H9 (cell line): Measurements from ENCODE around the gene RNF8. TPM values are rescaled to one million over a fixed set of nuclear protein-coding genes. Genes with fewer than 3 reads are reported as not detected.
"Not testable (repeated sequence)": the region's sequence is repeated elsewhere in the genome, so short reads cannot be mapped to it uniquely, and the experiment has no call there.

Experiments
- DNase-seq: peaks from one replicate; pipeline ENCODE4 v3.0.0-alpha.2; 2017
- H2AFZ ChIP-seq: one replicate; pipeline ENCODE4 v1.6.1; 2013; ENCODE audit warnings: mild to moderate bottlenecking, low read length, control low read depth, moderate library complexity
- H2AK5ac ChIP-seq: 2 replicates; pipeline ENCODE4 v1.6.1; 2013; ENCODE audit warnings: low read length, control low read depth, mixed read lengths; ENCODE audit not compliant: insufficient read length
- H2BK120ac ChIP-seq: one replicate; pipeline ENCODE4 v1.6.1; 2013; ENCODE audit warnings: low read depth, mild to moderate bottlenecking, low read length, control low read depth, inconsistent platforms; ENCODE audit not compliant: poor library complexity, severe bottlenecking
- H2BK12ac ChIP-seq: 2 replicates; pipeline ENCODE4 v1.6.1; 2013; ENCODE audit warnings: low read length, control low read depth, mixed read lengths, low read depth; ENCODE audit not compliant: insufficient read length
- H2BK15ac ChIP-seq: 2 replicates; pipeline ENCODE4 v1.6.1; 2013; ENCODE audit warnings: low read depth, low read length, control low read depth
- H2BK20ac ChIP-seq: one replicate; pipeline ENCODE4 v1.6.1; 2013; ENCODE audit warnings: low read depth, mild to moderate bottlenecking, low read length, control low read depth, inconsistent platforms; ENCODE audit not compliant: poor library complexity, severe bottlenecking
- H2BK5ac ChIP-seq: 2 replicates; pipeline ENCODE4 v1.6.1; 2013; ENCODE audit warnings: low read length, control low read depth, mixed read lengths; ENCODE audit not compliant: insufficient read length
- H3K14ac ChIP-seq: 2 replicates; pipeline ENCODE4 v1.6.1; 2013; ENCODE audit warnings: low read length, control low read depth; ENCODE audit not compliant: insufficient read depth
- H3K18ac ChIP-seq: 2 replicates; pipeline ENCODE4 v1.6.1; 2013; ENCODE audit warnings: low read depth, mild to moderate bottlenecking, mixed read lengths, low read length, control low read depth; ENCODE audit not compliant: insufficient read length
- H3K23ac ChIP-seq: 2 replicates; pipeline ENCODE4 v1.6.1; 2013; ENCODE audit warnings: low read length, control low read depth, mixed read lengths, low read depth; ENCODE audit not compliant: insufficient read length
- H3K23me2 ChIP-seq: 2 replicates; pipeline ENCODE4 v1.6.1; 2013; ENCODE audit warnings: low read depth, mild to moderate bottlenecking, mixed read lengths, low read length, control low read depth; ENCODE audit not compliant: insufficient read length, poor library complexity, severe bottlenecking
- H3K27ac ChIP-seq: 2 replicates; pipeline ENCODE4 v1.5.1; 2013; ENCODE audit warnings: low read length, control low read depth, mixed read lengths, low read depth; ENCODE audit not compliant: insufficient read length
- H3K27me3 ChIP-seq: 2 replicates; pipeline ENCODE4 v1.6.1; 2013; ENCODE audit warnings: low read length, control low read depth, inconsistent platforms; ENCODE audit not compliant: insufficient read depth
- H3K4ac ChIP-seq: 2 replicates; pipeline ENCODE4 v1.6.1; 2013; ENCODE audit warnings: low read depth, mild to moderate bottlenecking, control low read depth, inconsistent platforms, low read length, moderate library complexity
- H3K4me1 ChIP-seq: 2 replicates; pipeline ENCODE4 v1.6.1; 2013; ENCODE audit warnings: low read length, control low read depth, inconsistent platforms; ENCODE audit not compliant: insufficient read depth
- H3K4me2 ChIP-seq: 2 replicates; pipeline ENCODE4 v1.6.1; 2013; ENCODE audit warnings: low read length, control low read depth, mixed read lengths; ENCODE audit not compliant: insufficient read length, insufficient read depth
- H3K56ac ChIP-seq: 2 replicates; pipeline ENCODE4 v1.6.1; 2013; ENCODE audit warnings: low read depth, mild to moderate bottlenecking, mixed read lengths, low read length, control low read depth; ENCODE audit not compliant: insufficient read length
- H3K79me1 ChIP-seq: 2 replicates; pipeline ENCODE4 v1.6.1; 2013; ENCODE audit warnings: low read depth, mild to moderate bottlenecking, moderate library complexity, low read length, control low read depth, inconsistent platforms; ENCODE audit not compliant: insufficient read depth, poor library complexity, severe bottlenecking
- H3K79me2 ChIP-seq: 2 replicates; pipeline ENCODE4 v1.6.1; 2013; ENCODE audit warnings: low read length, control low read depth, inconsistent platforms; ENCODE audit not compliant: insufficient read depth
- H3K9ac ChIP-seq: 2 replicates; pipeline ENCODE4 v1.6.1; 2013; ENCODE audit warnings: low read length, control low read depth, mixed read lengths; ENCODE audit not compliant: insufficient read length; ENCODE audit errors: extremely low read depth
- H3K9me3 ChIP-seq: one replicate; pipeline ENCODE4 v1.6.1; 2013; ENCODE audit warnings: low read depth, low read length, inconsistent platforms; ENCODE audit not compliant: control insufficient read depth
- H3T11ph ChIP-seq: one replicate; pipeline ENCODE4 v1.6.1; 2013; ENCODE audit warnings: mild to moderate bottlenecking, low read length, control low read depth, inconsistent platforms
- H4K20me1 ChIP-seq: one replicate; pipeline ENCODE4 v1.6.1; 2013; ENCODE audit not compliant: control insufficient read depth, insufficient read length, insufficient read depth
- H4K5ac ChIP-seq: 2 replicates; pipeline ENCODE4 v1.6.1; 2013; ENCODE audit warnings: low read depth, mild to moderate bottlenecking, mixed read lengths, low read length, control low read depth; ENCODE audit not compliant: insufficient read length
- H4K8ac ChIP-seq: replicated peaks from 2 replicates; pipeline ENCODE4 v1.6.1; 2013; ENCODE audit warnings: low read length, control low read depth, mixed read lengths, low read depth; ENCODE audit not compliant: insufficient read length
- H4K91ac ChIP-seq: 2 replicates; pipeline ENCODE4 v1.6.1; 2013; ENCODE audit warnings: low read depth, mild to moderate bottlenecking, moderate library complexity, mixed read lengths, low read length, control low read depth; ENCODE audit not compliant: insufficient read length
- H3K27ac Mint-ChIP-seq, 3 experiments: 2 replicates in 2 of 3; 3 replicates in 1 of 3; pipeline ENCODE4 v1.8.0; 2020 to 2021; ENCODE audit warnings: mixed read lengths in 3 of 3, mild to moderate bottlenecking in 1 of 3, moderate library complexity in 1 of 3
- H3K27me3 Mint-ChIP-seq: 2 replicates; pipeline ENCODE4 v1.8.0; 2021; ENCODE audit warnings: low read depth, mild to moderate bottlenecking, moderate library complexity, mixed read lengths
- H3K36me3 Mint-ChIP-seq, 3 experiments: 2 replicates in 2 of 3; 3 replicates in 1 of 3; pipeline ENCODE4 v1.8.0; 2020 to 2021; ENCODE audit warnings: low read depth in 3 of 3, mixed read lengths in 3 of 3; ENCODE audit not compliant: insufficient read depth in 1 of 3
- H3K4me1 Mint-ChIP-seq, 2 experiments: 2 replicates each; pipeline ENCODE4 v1.8.0; 2020; ENCODE audit warnings: mixed read lengths in 2 of 2
- H3K4me3 Mint-ChIP-seq, 2 experiments: 2 replicates in 1 of 2; 3 replicates in 1 of 2; pipeline ENCODE4 v1.8.0; 2020 to 2021; ENCODE audit warnings: mild to moderate bottlenecking in 2 of 2, mixed read lengths in 2 of 2, moderate library complexity in 1 of 2
- H3K9me3 Mint-ChIP-seq, 2 experiments: 2 replicates in 1 of 2; 3 replicates in 1 of 2; pipeline ENCODE4 v1.8.0; 2020; ENCODE audit warnings: mild to moderate bottlenecking in 2 of 2, mixed read lengths in 2 of 2, moderate library complexity in 1 of 2
- CTCF ChIP-seq: fragments of 200-600 bp; sonication (generic); conservative IDR thresholded peaks from 3 replicates; pipeline ENCODE4 v1.8.0; 2021; ENCODE audit warnings: antibody characterized with exemption, mild to moderate bottlenecking
- WGBS: extraction: QIAGEN DNeasy Blood & Tissue Kit; methylation state at CpG from one replicate; pipeline ENCODE4 v1.1.7; 2013; ENCODE audit warnings: missing lambda C conversion rate, low lambda C conversion rate, mixed read lengths; ENCODE audit not compliant: insufficient read length; ENCODE audit errors: extremely low coverage; 5-methylcytosine and 5-hydroxymethylcytosine counted together
- total RNA-seq: library from RNA; stranded (reverse); gene quantifications from 2 replicates; pipeline ENCODE4 v1.2.1, GENCODE V29; 2021

Gene RNF8
- total RNA-seq, 1 experiment from 2014 or later = 34.7 TPM

GRCh38 chr6:37324131-37325033 lies 29.4 kb upstream of the RNF8 start:
- no peak overlapping the region for H2BK120ac ChIP-seq
- no peaks in the 10 kb centered on the region for H3K23me2 ChIP-seq
- no peak overlapping the region for H3K27ac ChIP-seq
- no CpG with 5 or more reads among the region's 4 CpGs for WGBS
- H3K9ac ChIP-seq = no peak overlapping the region
- H3K18ac ChIP-seq = no peak overlapping the region
- no peak overlapping the region for H2BK12ac ChIP-seq
- H2BK20ac ChIP-seq = no peak overlapping the region
- no peak overlapping the region for H3T11ph ChIP-seq
- no peaks in the 10 kb centered on the region for H3K27me3 ChIP-seq
- H3K79me1 ChIP-seq = no peaks in the 10 kb centered on the region
- no peaks in the 10 kb centered on the region for H3K79me2 ChIP-seq
- no peaks in the 10 kb centered on the region for H3K9me3 ChIP-seq
- no peak overlapping the region for H3K4ac ChIP-seq
- Mint-ChIP-seq H3K27ac (no peak overlapping the region; a peak in 1 of 7 replicates), H3K4me3 (no peak overlapping the region), H3K27me3 (no peaks in the 10 kb centered on the region), H3K36me3 (peaks cover 5 to 21% (median 13%) of the 10 kb centered on the region in 3 experiments; a peak in 6 of 7 replicates), H3K4me1 (peaks cover 2 to 8% of the 10 kb centered on the region in 2 experiments; a peak in 3 of 4 replicates), H3K9me3 (no peaks in the 10 kb centered on the region)
- H3K56ac ChIP-seq = no peak overlapping the region
- no peak overlapping the region for H2AK5ac ChIP-seq
- no peak overlapping the region for H3K14ac ChIP-seq
- no peak overlapping the region for H3K4me2 ChIP-seq
- H2BK5ac ChIP-seq = no peak overlapping the region
- no peak for DNase-seq
- H4K5ac ChIP-seq = no peak overlapping the region
- no peak overlapping the region for H4K8ac ChIP-seq
- H4K91ac ChIP-seq = no peak overlapping the region
- H4K20me1 ChIP-seq = no peaks in the 10 kb centered on the region
- no peaks in the 10 kb centered on the region for H3K4me1 ChIP-seq
- H2BK15ac ChIP-seq = no peak overlapping the region
- H3K23ac ChIP-seq = no peak overlapping the region
- no peak for TF ChIP-seq CTCF
- no peak overlapping the region for H2AFZ ChIP-seq

GRCh38 chr6:37330345-37330744 lies 23.4 kb upstream of the RNF8 start:
- H3K9ac ChIP-seq, H3K79me1 ChIP-seq, H4K5ac ChIP-seq, H3K4me1 Mint-ChIP-seq, H3K4me2 ChIP-seq, H3K23me2 ChIP-seq, H4K91ac ChIP-seq, H3K27me3 Mint-ChIP-seq, H2AK5ac ChIP-seq, H3K14ac ChIP-seq, H3K27ac ChIP-seq, H2BK15ac ChIP-seq, H3K23ac ChIP-seq, H3K18ac ChIP-seq, H2BK12ac ChIP-seq, H4K8ac ChIP-seq, DNase-seq, H3K9me3 ChIP-seq, H2BK5ac ChIP-seq, H2BK20ac ChIP-seq, H3K27ac Mint-ChIP-seq, H3K79me2 ChIP-seq, H2AFZ ChIP-seq, H3K56ac ChIP-seq, H3K9me3 Mint-ChIP-seq, H3T11ph ChIP-seq, H2BK120ac ChIP-seq, H3K27me3 ChIP-seq, H3K4ac ChIP-seq, H4K20me1 ChIP-seq, H3K4me1 ChIP-seq, H3K4me3 Mint-ChIP-seq: not testable (repeated sequence)
- peaks cover 14 to 35% (median 19%) of the 10 kb centered on the region in 3 experiments for H3K36me3 Mint-ChIP-seq
- WGBS = no CpG with 5 or more reads among the region's 10 CpGs
